ENCODE results near the gene TNFRSF13B.

TNFRSF13B gene

GRCh38 chr17:16926571-16927451, 45.1 kb downstream of the TNFRSF13B start:
- no peaks in the 10 kb centered on the region for H3K9me3 ChIP-seq (ENCODE audit: severe bottlenecking)
- H3K27me3 ChIP-seq (ENCODE audit: insufficient read depth, low read depth, severe bottlenecking), result no peaks in the 10 kb centered on the region
- no peaks in the 10 kb centered on the region for H3K36me3 ChIP-seq
- TF ChIP-seq CTCF (IDR thresholded peaks at IDR 0.05; ENCODE audit: low read depth, low read length), result no peak
- no peak for DNase-seq
- H3K27ac ChIP-seq, result no peak overlapping the region
- H3K4me3 ChIP-seq (ENCODE audit: low read depth, low read length), result no peak overlapping the region

GRCh38 chr17:16926061-16926511, 45.8 kb downstream of the TNFRSF13B start:
- TF ChIP-seq CTCF (IDR thresholded peaks at IDR 0.05; ENCODE audit: low read depth, low read length), result no peak
- Histone ChIP-seq H3K27me3 (ENCODE audit: insufficient read depth, low read depth, severe bottlenecking) (no peaks in the 10 kb centered on the region), H3K9me3 (ENCODE audit: severe bottlenecking) (no peaks in the 10 kb centered on the region), H3K27ac (no peak overlapping the region), H3K4me3 (ENCODE audit: low read depth, low read length) (no peak overlapping the region), H3K36me3 (no peaks in the 10 kb centered on the region)
- no peak for DNase-seq

GRCh38 chr17:16925461-16926060, 46.4 kb downstream of the TNFRSF13B start:
- no peak for TF ChIP-seq CTCF (IDR thresholded peaks at IDR 0.05; ENCODE audit: low read depth, low read length)
- Histone ChIP-seq H3K27me3 (ENCODE audit: insufficient read depth, low read depth, severe bottlenecking) (no peaks in the 10 kb centered on the region), H3K36me3 (no peaks in the 10 kb centered on the region), H3K27ac (no peak overlapping the region), H3K4me3 (ENCODE audit: low read depth, low read length) (no peak overlapping the region), H3K9me3 (ENCODE audit: severe bottlenecking) (no peaks in the 10 kb centered on the region)
- no peak for DNase-seq

- DNase-seq, result no peak
- H3K27me3 ChIP-seq (ENCODE audit: insufficient read depth, low read depth, severe bottlenecking), result no peaks in the 10 kb centered on the region
- H3K4me3 ChIP-seq (ENCODE audit: low read depth, low read length), result no peak overlapping the region
- H3K36me3 ChIP-seq, result no peaks in the 10 kb centered on the region
- H3K27ac ChIP-seq, result no peak overlapping the region
- TF ChIP-seq CTCF (IDR thresholded peaks at IDR 0.05; ENCODE audit: low read depth, low read length), result no peak
- H3K9me3 ChIP-seq (ENCODE audit: severe bottlenecking), result no peaks in the 10 kb centered on the region
Measured at GRCh38 chr17:16924696-16925440, 47.0 kb downstream of the TNFRSF13B start.

GRCh38 chr17:16923904-16924695, 47.8 kb downstream of the TNFRSF13B start:
- no peaks in the 10 kb centered on the region for H3K36me3 ChIP-seq
- no peak overlapping the region for H3K4me3 ChIP-seq (ENCODE audit: low read depth, low read length)
- H3K9me3 ChIP-seq (ENCODE audit: severe bottlenecking), result no peaks in the 10 kb centered on the region
- no peak for TF ChIP-seq CTCF (IDR thresholded peaks at IDR 0.05; ENCODE audit: low read depth, low read length)
- H3K27me3 ChIP-seq (ENCODE audit: insufficient read depth, low read depth, severe bottlenecking), result no peaks in the 10 kb centered on the region
- DNase-seq, result no peak
- no peak overlapping the region for H3K27ac ChIP-seq

Data from WERI-Rb-1 (cell line).